H1 (cell line): ENCODE measurements around the gene PCGF3. TPM values are rescaled to one million over a fixed set of nuclear protein-coding genes. Genes with fewer than 3 reads are reported as not detected.
A peak's percentile ranks its signal among the peaks of the same experiment; 100 is the strongest.

Source experiments
- CTCF ChIA-PET: fragments of 300-600 bp; sonication (Branson Sonifier 250); formaldehyde crosslinking; loops from one replicate; lab custom pipeline; 2021; ENCODE audit not compliant: partially characterized antibody; lab: Charles Lee
- POLR2A ChIA-PET: fragments of 300-600 bp; sonication (Branson Sonifier 250); formaldehyde crosslinking; loops from one replicate; lab custom pipeline; 2021; ENCODE audit warnings: inconsistent platforms; ENCODE audit not compliant: partially characterized antibody; lab: Charles Lee
- DNase-seq, 2 experiments: peaks; one replicate each; pipeline versions ENCODE4 v3.0.0 to v3.0.0-alpha.2; 2010 to 2022; ENCODE audit warnings: low spot score in 2 of 2, low read depth in 1 of 2, mixed read lengths in 1 of 2
- FAIRE-seq: peaks from 2 replicates; lab custom pipeline; 2011; peaks lifted over from hg19 to GRCh38; lab: Jason Lieb, UNC
- H2AFZ ChIP-seq: 2 replicates; pipeline ENCODE4 v1.8.1; 2012; ENCODE audit warnings: low read length, inconsistent platforms
- H2AK5ac ChIP-seq: 2 replicates; pipeline ENCODE4 v1.6.1; 2013; ENCODE audit warnings: low read depth, low read length
- H2BK120ac ChIP-seq: replicated peaks from 2 replicates; pipeline ENCODE3; 2013; ENCODE audit warnings: low read depth, low read length, inconsistent platforms
- H2BK12ac ChIP-seq: 2 replicates; pipeline ENCODE4 v1.6.1; 2013; ENCODE audit warnings: low read depth, low read length
- H2BK15ac ChIP-seq: 2 replicates; pipeline ENCODE4 v1.6.1; 2013; ENCODE audit warnings: low read length
- H2BK20ac ChIP-seq: 2 replicates; pipeline ENCODE4 v1.6.1; 2013; ENCODE audit warnings: low read length
- H2BK5ac ChIP-seq: 2 replicates; pipeline ENCODE4 v1.6.1; 2013; ENCODE audit warnings: low read depth, low read length
- H3K14ac ChIP-seq: 2 replicates; pipeline ENCODE4 v1.6.1; 2013; ENCODE audit warnings: inconsistent platforms; ENCODE audit not compliant: insufficient read length
- H3K18ac ChIP-seq: 2 replicates; pipeline ENCODE4 v1.6.1; 2013; ENCODE audit warnings: low read length; ENCODE audit errors: extremely low read depth
- H3K23ac ChIP-seq: 2 replicates; pipeline ENCODE4 v1.6.1; 2013; ENCODE audit warnings: inconsistent platforms; ENCODE audit not compliant: insufficient read length
- H3K23me2 ChIP-seq: 2 replicates; pipeline ENCODE4 v1.6.1; 2013; ENCODE audit warnings: low read depth, low read length
- H3K27ac ChIP-seq: 2 replicates; pipeline ENCODE4 v1.6.1; 2011; ENCODE audit warnings: low read depth, low read length, inconsistent platforms
- H3K27me3 ChIP-seq, 4 experiments: replicated peaks in 1 of 4; 1 replicate in 1 of 4; 2 replicates in 3 of 4; pipeline versions ENCODE4 v1.6.1 to v1.8.1; 2011 to 2013; ENCODE audit warnings: low read length in 3 of 4, mild to moderate bottlenecking in 3 of 4, inconsistent platforms in 2 of 4, mixed read lengths in 2 of 4, moderate library complexity in 1 of 4; ENCODE audit not compliant: control insufficient read depth in 3 of 4, insufficient read depth in 3 of 4; ENCODE audit errors: extremely low read depth in 1 of 4
- H3K36me3 ChIP-seq, 4 experiments: 2 replicates each; pipeline versions ENCODE4 v1.6.1 to v1.8.1; 2011 to 2013; ENCODE audit warnings: mild to moderate bottlenecking in 4 of 4, low read length in 3 of 4, moderate library complexity in 2 of 4, control low read depth in 1 of 4, inconsistent platforms in 1 of 4; ENCODE audit not compliant: insufficient read depth in 4 of 4, control insufficient read depth in 2 of 4
- H3K4ac ChIP-seq: replicated peaks from 2 replicates; pipeline ENCODE3; 2013; ENCODE audit warnings: low read length, low read depth, mixed read lengths, inconsistent platforms; ENCODE audit not compliant: insufficient read length
- H3K4me1 ChIP-seq, 4 experiments: replicated peaks in 1 of 4; 1 replicate in 1 of 4; 2 replicates in 3 of 4; pipeline versions ENCODE4 v1.6.1 to v1.8.1; 2011 to 2013; ENCODE audit warnings: low read length in 3 of 4, inconsistent platforms in 2 of 4, mixed read lengths in 1 of 4; ENCODE audit not compliant: insufficient read depth in 4 of 4, control insufficient read depth in 3 of 4
- H3K4me2 ChIP-seq, 2 experiments: 2 replicates each; pipeline versions ENCODE4 v1.6.1 to v1.8.1; 2011 to 2013; ENCODE audit warnings: low read depth in 2 of 2, low read length in 2 of 2, control low read depth in 1 of 2, inconsistent platforms in 1 of 2, mild to moderate bottlenecking in 1 of 2; ENCODE audit not compliant: insufficient read depth in 1 of 2
- H3K4me3 ChIP-seq, 4 experiments: fragments of 200-600, 300-600 bp in 1 of 4; sonication (generic), shearing (Covaris generic), sonication (Bioruptor Twin) in 1 of 4; 2 replicates each; pipeline versions ENCODE4 v1.5.1 to v1.8.1; 2011 to 2016; ENCODE audit warnings: low read length in 4 of 4, low read depth in 3 of 4, control low read depth in 2 of 4, inconsistent platforms in 2 of 4, mild to moderate bottlenecking in 2 of 4, mixed read lengths in 1 of 4, moderate library complexity in 1 of 4; ENCODE audit not compliant: insufficient read depth in 2 of 4; ENCODE audit errors: extremely low read depth in 1 of 4
- H3K56ac ChIP-seq: replicated peaks from 2 replicates; pipeline ENCODE3; 2013; ENCODE audit warnings: low read depth, mild to moderate bottlenecking, mixed read lengths, low read length, inconsistent platforms; ENCODE audit not compliant: insufficient read length
- H3K79me1 ChIP-seq: 2 replicates; pipeline ENCODE4 v1.6.1; 2013; ENCODE audit warnings: low read depth, low read length, control low read depth
- H3K79me2 ChIP-seq, 2 experiments: 2 replicates each; pipeline versions ENCODE4 v1.6.1 to v1.8.1; 2012 to 2013; ENCODE audit warnings: low read length in 2 of 2, mild to moderate bottlenecking in 2 of 2, inconsistent platforms in 1 of 2; ENCODE audit not compliant: insufficient read depth in 2 of 2, control insufficient read depth in 1 of 2
- H3K9ac ChIP-seq, 4 experiments: replicated peaks in 1 of 4; 1 replicate in 1 of 4; 2 replicates in 3 of 4; pipeline versions ENCODE4 v1.6.1 to v1.8.1; 2011 to 2013; ENCODE audit warnings: low read depth in 3 of 4, low read length in 3 of 4, control low read depth in 2 of 4, mild to moderate bottlenecking in 2 of 4, moderate library complexity in 2 of 4, inconsistent platforms in 1 of 4; ENCODE audit errors: extremely low read depth in 1 of 4
- H3K9me3 ChIP-seq, 2 experiments: 2 replicates each; pipeline versions ENCODE4 v1.6.1 to v1.8.1; 2012 to 2013; ENCODE audit warnings: mild to moderate bottlenecking in 2 of 2, moderate library complexity in 2 of 2, control low read depth in 1 of 2, inconsistent platforms in 1 of 2, low read depth in 1 of 2, low read length in 1 of 2, mixed read lengths in 1 of 2; ENCODE audit not compliant: insufficient read depth in 2 of 2
- H4K20me1 ChIP-seq, 2 experiments: replicated peaks in 1 of 2; 2 replicates each; pipeline versions ENCODE3 to v1.8.1; 2011 to 2013; ENCODE audit warnings: inconsistent platforms in 2 of 2, low read length in 2 of 2, mild to moderate bottlenecking in 1 of 2; ENCODE audit not compliant: insufficient read depth in 2 of 2, control insufficient read depth in 1 of 2
- H4K5ac ChIP-seq: 2 replicates; pipeline ENCODE4 v1.6.1; 2013; ENCODE audit warnings: low read length, low read depth, mixed read lengths, inconsistent platforms; ENCODE audit not compliant: insufficient read length
- H4K8ac ChIP-seq: 2 replicates; pipeline ENCODE4 v1.8.0; 2013; ENCODE audit warnings: mild to moderate bottlenecking, moderate library complexity, low read length, inconsistent platforms; ENCODE audit not compliant: insufficient read depth; ENCODE audit errors: extremely low read depth
- H4K91ac ChIP-seq: replicated peaks from 2 replicates; pipeline ENCODE3; 2013; ENCODE audit warnings: low read length, mixed read lengths, inconsistent platforms; ENCODE audit not compliant: insufficient read length
- SIX5 ChIP-seq: IDR thresholded peaks from 2 replicates; pipeline ENCODE4 v1.6.1; 2011; ENCODE audit warnings: mild to moderate bottlenecking, low read depth, low read length
- YY1 ChIP-seq: IDR thresholded peaks from 2 replicates; pipeline ENCODE4 v1.6.1; 2011; ENCODE audit warnings: low read depth, mild to moderate bottlenecking, low read length
- WGBS, 2 experiments: shearing (Covaris generic) in 1 of 2; methylation state at CpG; one replicate each; pipeline versions ENCODE4 v1.1.6 to v1.1.7; 2013 to 2015; ENCODE audit warnings: low lambda C conversion rate in 2 of 2, mixed read lengths in 2 of 2, inconsistent platforms in 1 of 2, low coverage in 1 of 2, missing lambda C conversion rate in 1 of 2; ENCODE audit not compliant: insufficient replicate concordance in 2 of 2, insufficient coverage in 1 of 2, insufficient read length in 1 of 2; ENCODE audit errors: extremely low coverage in 1 of 2, missing lambda C conversion rate in 1 of 2; 5-methylcytosine and 5-hydroxymethylcytosine counted together
- polyA plus RNA-seq, 7 experiments: library from polyadenylated mRNA; depleted of rRNA in 3 of 7; stranded (reverse) in 5 of 7; unstranded in 2 of 7; fragments of >200 nt in 5 of 7; fragments of 200-250 nt in 2 of 7; gene quantifications; 1 replicate in 5 of 7; 2 replicates in 1 of 7; 4 replicates in 1 of 7; pipeline versions ENCODE4 v1.2.1 to v1.2.3, GENCODE V29; 2011 to 2013; ENCODE audit warnings: missing spikeins in 2 of 7, mixed read lengths in 2 of 7
- total RNA-seq: library from RNA; stranded (reverse); fragmentation: NEBNext Ultra II Directional; extraction: Animal tissue kit (Norgen Biotek cat#: 25700); gene quantifications from 2 replicates; pipeline ENCODE4 v1.2.1, GENCODE V29; 2021

Gene PCGF3
- total and polyA plus RNA-seq, 2 of the 8 experiments (the other 6 are each of a cell fraction or from before 2014, with no cell fraction given), result 52.7 to 52.9 TPM

- no peak overlapping the region for H2BK20ac ChIP-seq
- peaks cover 0 to 9% (median 2%) of the 10 kb centered on the region in 4 experiments; a peak in 4 of 8 replicates for H3K36me3 ChIP-seq
- no peak overlapping the region for H3K27ac ChIP-seq
- no peak overlapping the region for H3K18ac ChIP-seq
- DNase-seq (no peak), FAIRE-seq (no peak)
- H2AK5ac ChIP-seq, result no peak overlapping the region
- no peaks in the 10 kb centered on the region for H3K27me3 ChIP-seq
- H2BK5ac ChIP-seq, result no peak overlapping the region
- H3K14ac ChIP-seq, result no peak overlapping the region
- H3K79me1 ChIP-seq, result peaks cover 20% of the 10 kb centered on the region
- H3K23ac ChIP-seq, result no peak overlapping the region
- H4K20me1 ChIP-seq, result peaks cover 29 to 41% of the 10 kb centered on the region in 2 experiments
- POLR2A ChIA-PET, result interaction anchor here (1.3 to 1.4 kb wide), 2 partner anchors 38 to 41 kb away, joined by 3 read pairs; no protein-coding TSS in a partner anchor
- no peak overlapping the region for H2AFZ ChIP-seq
- H4K8ac ChIP-seq, result peak overlapping the region; percentile 57
- no peak overlapping the region for H2BK12ac ChIP-seq
- no peak overlapping the region for H2BK120ac ChIP-seq
- H3K4me3 ChIP-seq, result no peak overlapping the region
- no peak overlapping the region for H3K9ac ChIP-seq
- H4K5ac ChIP-seq, result no peak overlapping the region
- 95% methylated on average over 41 of the region's 41 CpGs; no CpG with 5 or more reads in 1 of the 2 experiments for WGBS, 2 experiments
- no peaks in the 10 kb centered on the region for H3K9me3 ChIP-seq
- no peak overlapping the region for H4K91ac ChIP-seq
- no peak for TF ChIP-seq SIX5
- 0 out of 2 replicates have a peak, but pooled peaks have one; percentile 10 for TF ChIP-seq YY1
- TF ChIP-seq, all 59 proteins: peak for 1
- Histone ChIP-seq H3K4ac (no peak overlapping the region), H2BK15ac (no peak overlapping the region), H3K4me1 (no peaks in the 10 kb centered on the region), H3K56ac (no peak overlapping the region), H3K4me2 (no peak overlapping the region), H3K79me2 (peaks cover 3 to 65% of the 10 kb centered on the region in 2 experiments; a peak in 3 of 4 replicates), H3K23me2 (no peaks in the 10 kb centered on the region)
- CTCF ChIA-PET, result interaction anchor here (0.6 to 2.6 kb wide), 5 partner anchors 11 to 94 kb away, joined by 3 to 12 read pairs (median 4); no protein-coding TSS in a partner anchor
Measured at GRCh38 chr4:725391-726234, 20.0 kb downstream of the PCGF3 start.
